WTC11 (cell line): ENCODE data around the gene UBE2D2.

Source experiments
- ATF6 ChIP-seq: sonication (generic); formaldehyde crosslinking; IDR thresholded peaks from 2 replicates; pipeline ENCODE4 v1.8.1; 2023; ENCODE audit warnings: mild to moderate bottlenecking, missing genetic modification reagents
- CBFB ChIP-seq: sonication (generic); formaldehyde crosslinking; IDR thresholded peaks from 2 replicates; pipeline ENCODE4 v1.8.1; 2022; ENCODE audit warnings: mild to moderate bottlenecking, low read depth, missing genetic modification reagents
- CREB1 ChIP-seq: sonication (generic); formaldehyde crosslinking; IDR thresholded peaks from 2 replicates; pipeline ENCODE4 v1.8.0; 2023; ENCODE audit warnings: mild to moderate bottlenecking, missing genetic modification reagents
- E2F1 ChIP-seq: sonication (generic); formaldehyde crosslinking; IDR thresholded peaks from 2 replicates; pipeline ENCODE4 v1.8.0; 2022; ENCODE audit warnings: mild to moderate bottlenecking, missing genetic modification reagents
- IRF2 ChIP-seq: sonication (generic); formaldehyde crosslinking; IDR thresholded peaks from 2 replicates; pipeline ENCODE4 v1.8.0; 2022; ENCODE audit warnings: low read depth, missing genetic modification reagents, borderline replicate concordance
- MXD4 ChIP-seq: fragments of 250-450 bp; sonication (Bioruptor Pico); IDR thresholded peaks from 2 replicates; pipeline ENCODE4 v1.8.0; 2021; ENCODE audit warnings: mild to moderate bottlenecking, moderate library complexity, borderline replicate concordance
- SP1 ChIP-seq: sonication (generic); formaldehyde crosslinking; conservative IDR thresholded peaks from 2 replicates; pipeline ENCODE4 v1.8.1; 2022; ENCODE audit warnings: missing genetic modification reagents
- TEAD4 ChIP-seq: sonication (generic); formaldehyde crosslinking; IDR thresholded peaks from 2 replicates; pipeline ENCODE4 v1.8.0; 2022; ENCODE audit warnings: mild to moderate bottlenecking, missing genetic modification reagents
- ZBTB21 ChIP-seq: sonication (generic); formaldehyde crosslinking; IDR thresholded peaks from 2 replicates; pipeline ENCODE4 v1.8.1; 2023; ENCODE audit warnings: mild to moderate bottlenecking, missing genetic modification reagents, borderline replicate concordance
- ZNF121 ChIP-seq: sonication (generic); formaldehyde crosslinking; IDR thresholded peaks from 2 replicates; pipeline ENCODE4 v1.8.0; 2023; ENCODE audit warnings: missing genetic modification reagents
- TF ChIP-seq, protein P1 (sequence below): fragments of 200-600 bp; IDR thresholded peaks from 2 replicates; pipeline ENCODE4 v1.8.0; 2022; ENCODE audit warnings: antibody characterized with exemption
- TF ChIP-seq, protein P2 (sequence below): sonication (generic); formaldehyde crosslinking; IDR thresholded peaks from 2 replicates; pipeline ENCODE4 v1.8.0; 2022; ENCODE audit warnings: mild to moderate bottlenecking, missing genetic modification reagents
- TF ChIP-seq, protein P3 (sequence below): sonication (generic); formaldehyde crosslinking; IDR thresholded peaks from 2 replicates; pipeline ENCODE4 v1.8.1; 2023; ENCODE audit warnings: mild to moderate bottlenecking, missing genetic modification reagents, moderate library complexity

DNA sequence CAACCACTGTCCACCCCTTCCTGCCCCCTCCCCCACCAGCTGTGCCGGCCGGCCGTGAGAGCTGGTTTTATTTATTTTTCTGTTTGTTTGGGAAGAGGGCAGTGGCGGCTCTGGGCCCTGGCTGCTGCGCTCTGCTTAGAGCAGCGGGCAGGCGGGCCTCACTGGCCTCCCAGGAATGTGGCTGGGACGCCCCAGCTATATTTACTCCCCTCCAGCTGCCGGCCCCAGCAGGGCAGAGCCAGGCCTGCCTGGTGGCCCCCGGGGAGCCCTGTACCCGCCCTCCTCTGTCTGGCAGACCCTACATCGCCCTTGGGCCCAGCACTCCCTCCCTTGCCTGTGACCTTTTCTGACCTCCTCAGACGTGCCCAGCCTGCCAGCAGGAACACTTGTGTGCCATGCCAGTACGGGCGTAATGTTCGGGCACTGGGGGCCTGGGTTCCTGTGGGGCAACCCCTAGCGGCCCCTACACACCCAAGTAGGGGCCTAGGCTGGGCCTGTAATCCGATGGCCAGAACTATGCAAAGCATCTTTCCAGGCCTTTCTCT lies 94.7 kb downstream of the UBE2D2 start:
- TF ChIP-seq, protein P1, sequence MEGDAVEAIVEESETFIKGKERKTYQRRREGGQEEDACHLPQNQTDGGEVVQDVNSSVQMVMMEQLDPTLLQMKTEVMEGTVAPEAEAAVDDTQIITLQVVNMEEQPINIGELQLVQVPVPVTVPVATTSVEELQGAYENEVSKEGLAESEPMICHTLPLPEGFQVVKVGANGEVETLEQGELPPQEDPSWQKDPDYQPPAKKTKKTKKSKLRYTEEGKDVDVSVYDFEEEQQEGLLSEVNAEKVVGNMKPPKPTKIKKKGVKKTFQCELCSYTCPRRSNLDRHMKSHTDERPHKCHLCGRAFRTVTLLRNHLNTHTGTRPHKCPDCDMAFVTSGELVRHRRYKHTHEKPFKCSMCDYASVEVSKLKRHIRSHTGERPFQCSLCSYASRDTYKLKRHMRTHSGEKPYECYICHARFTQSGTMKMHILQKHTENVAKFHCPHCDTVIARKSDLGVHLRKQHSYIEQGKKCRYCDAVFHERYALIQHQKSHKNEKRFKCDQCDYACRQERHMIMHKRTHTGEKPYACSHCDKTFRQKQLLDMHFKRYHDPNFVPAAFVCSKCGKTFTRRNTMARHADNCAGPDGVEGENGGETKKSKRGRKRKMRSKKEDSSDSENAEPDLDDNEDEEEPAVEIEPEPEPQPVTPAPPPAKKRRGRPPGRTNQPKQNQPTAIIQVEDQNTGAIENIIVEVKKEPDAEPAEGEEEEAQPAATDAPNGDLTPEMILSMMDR: no peak
- TF ChIP-seq, protein P2, sequence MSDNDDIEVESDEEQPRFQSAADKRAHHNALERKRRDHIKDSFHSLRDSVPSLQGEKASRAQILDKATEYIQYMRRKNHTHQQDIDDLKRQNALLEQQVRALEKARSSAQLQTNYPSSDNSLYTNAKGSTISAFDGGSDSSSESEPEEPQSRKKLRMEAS: no peak
- TF ChIP-seq CREB1 (CRISPR knock-in tag) (no peak), TEAD4 (CRISPR knock-in tag) (no peak), IRF2 (CRISPR knock-in tag) (no peak), E2F1 (CRISPR knock-in tag) (no peak), ATF6 (CRISPR knock-in tag) (no peak), CBFB (CRISPR knock-in tag) (no peak), ZBTB21 (CRISPR knock-in tag) (no peak), SP1 (no peak), MXD4 (CRISPR knock-in tag) (no peak), ZNF121 (CRISPR knock-in tag) (no peak)
- TF ChIP-seq, protein P3, sequence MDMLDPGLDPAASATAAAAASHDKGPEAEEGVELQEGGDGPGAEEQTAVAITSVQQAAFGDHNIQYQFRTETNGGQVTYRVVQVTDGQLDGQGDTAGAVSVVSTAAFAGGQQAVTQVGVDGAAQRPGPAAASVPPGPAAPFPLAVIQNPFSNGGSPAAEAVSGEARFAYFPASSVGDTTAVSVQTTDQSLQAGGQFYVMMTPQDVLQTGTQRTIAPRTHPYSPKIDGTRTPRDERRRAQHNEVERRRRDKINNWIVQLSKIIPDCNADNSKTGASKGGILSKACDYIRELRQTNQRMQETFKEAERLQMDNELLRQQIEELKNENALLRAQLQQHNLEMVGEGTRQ (CRISPR knock-in tag): no peak
